ENCODE data around the gene BCDIN3D. TPM values are rescaled to one million over a fixed set of nuclear protein-coding genes. Genes with fewer than 3 reads are reported as not detected.

BCDIN3D gene
- total RNA-seq, 1 experiment from 2014 or later: 4.8 TPM

GRCh38 chr12:49874142-49874897, 31.4 kb upstream of the BCDIN3D start:
- peaks cover 23% of the 10 kb centered on the region for H3K4me1 ChIP-seq (ENCODE audit: control insufficient read depth, insufficient read depth, low read length)
- CTCF ChIA-PET: no interaction called here
- no TSS peak for BruUV-seq (replicated peaks)

GRCh38 chr12:49873361-49873934, 30.5 kb upstream of the BCDIN3D start:
- Histone ChIP-seq H3K4me1 (ENCODE audit: control insufficient read depth, insufficient read depth, low read length) (peaks cover 31% of the 10 kb centered on the region), H3K27me3 (ENCODE audit: control insufficient read depth, insufficient read depth, low read length) (no peaks in the 10 kb centered on the region), H3K27ac (ENCODE audit: low read length) (peak overlapping the region; percentile 68; the same call in 1 of the 2 replicates), H3K9me3 (ENCODE audit: control insufficient read depth, insufficient read depth, low read depth, low read length) (no peaks in the 10 kb centered on the region), H3K36me3 (ENCODE audit: control insufficient read depth, insufficient read depth, low read length) (no peaks in the 10 kb centered on the region), H3K4me3 (ENCODE audit: low read depth in 2 of 2, low read length in 2 of 2) (no peak overlapping the region)
- in situ Hi-C loops (cut with HindIII; ENCODE audit: low pct_unique_long_range_greater_than_20kb, low sequenced_read_pairs): no loop called here
- DNase-seq (ENCODE audit: low read depth, low spot score) (no peak), ATAC-seq (no peak)
- POLR2A ChIA-PET: interaction anchor here (0.5 kb wide), 1 partner anchor 9 kb away, joined by 5 read pairs; no protein-coding TSS in a partner anchor
- BruUV-seq (replicated peaks): no TSS peak
- CTCF ChIA-PET: no interaction called here
- TF ChIP-seq SIN3A (IDR thresholded peaks at IDR 0.05; ENCODE audit: borderline replicate concordance, insufficient read depth, low read depth, low read length) (no peak), REST (IDR thresholded peaks at IDR 0.05; ENCODE audit: insufficient read depth in 1 of 2, low read depth in 2 of 2, low read length in 1 of 2) (no peak), TCF7L2 (IDR thresholded peaks at IDR 0.05; ENCODE audit: low read depth, low read length) (no peak), CTCF (IDR thresholded peaks at IDR 0.05) (no peak)
- intact Hi-C loops (cut with micrococcal nuclease; ENCODE audit: unreplicated experiment): no loop called here

More at GRCh38 chr12:49874142-49874897, 31.4 kb upstream of the BCDIN3D start:
- TF ChIP-seq CTCF (IDR thresholded peaks at IDR 0.05) (no peak), SIN3A (IDR thresholded peaks at IDR 0.05; ENCODE audit: borderline replicate concordance, insufficient read depth, low read depth, low read length) (no peak), POLR2AphosphoS5 (IDR thresholded peaks at IDR 0.05; ENCODE audit: low read depth, low read length) (no peak), REST (IDR thresholded peaks at IDR 0.05; ENCODE audit: insufficient read depth in 1 of 2, low read depth in 2 of 2, low read length in 1 of 2) (no peak), TCF7L2 (IDR thresholded peaks at IDR 0.05; ENCODE audit: low read depth, low read length) (no peak)
- ATAC-seq (0 out of 2 replicates have a peak, but pooled peaks have one; percentile 35), DNase-seq (ENCODE audit: low read depth, low spot score) (no peak)
- no peaks in the 10 kb centered on the region for H3K36me3 ChIP-seq (ENCODE audit: control insufficient read depth, insufficient read depth, low read length)
- H3K4me3 ChIP-seq (ENCODE audit: low read depth in 2 of 2, low read length in 2 of 2): no peak overlapping the region
- in situ Hi-C loops (cut with HindIII; ENCODE audit: low pct_unique_long_range_greater_than_20kb, low sequenced_read_pairs) (no loop called here), intact Hi-C loops (cut with micrococcal nuclease; ENCODE audit: unreplicated experiment) (no loop called here)
- H3K27me3 ChIP-seq (ENCODE audit: control insufficient read depth, insufficient read depth, low read length): no peaks in the 10 kb centered on the region
- POLR2A ChIA-PET: no interaction called here
- no peaks in the 10 kb centered on the region for H3K9me3 ChIP-seq (ENCODE audit: control insufficient read depth, insufficient read depth, low read depth, low read length)
- peak overlapping the region; percentile 68 for H3K27ac ChIP-seq (ENCODE audit: low read length)

All from Panc1 (cell line).